Upper lobe of right lung (tissue), 1 donor: ENCODE results near the gene GIMD1. TPM values are rescaled to one million over a fixed set of nuclear protein-coding genes. Genes with fewer than 3 reads are reported as not detected.

Experiments
- ATAC-seq: fragments of 200-7000 bp; cut with Tn5 transposase; one replicate; pipeline ENCODE4 v1.9.1; 2020; ENCODE audit warnings: mild to moderate bottlenecking, moderate library complexity
- DNase-seq: peaks from one replicate; pipeline ENCODE4 v3.0.0-alpha.2; 2020
- H3K27ac ChIP-seq: fragments of 200-600 bp; one replicate; pipeline ENCODE4 v1.8.0; 2022
- H3K27me3 ChIP-seq: fragments of 200-600 bp; one replicate; pipeline ENCODE4 v1.8.0; 2022; ENCODE audit warnings: mild to moderate bottlenecking
- H3K36me3 ChIP-seq: fragments of 200-600 bp; one replicate; pipeline ENCODE4 v1.8.0; 2022
- H3K4me1 ChIP-seq: fragments of 200-600 bp; one replicate; pipeline ENCODE4 v1.8.0; 2022
- H3K4me3 ChIP-seq: fragments of 200-600 bp; one replicate; pipeline ENCODE4 v1.8.0; 2022; ENCODE audit warnings: mild to moderate bottlenecking
- H3K9me3 ChIP-seq: fragments of 200-600 bp; one replicate; pipeline ENCODE4 v1.8.0; 2022
- intact Hi-C: fragments of 100-400 bp; cut with DNase I; formaldehyde crosslinking; loops from one replicate; pipeline ENCODE4 v1.11.0; 2022
- total RNA-seq: library from RNA; stranded (reverse); fragmentation: NEBNext Ultra II Directional; extraction: Animal tissue kit (Norgen Biotek cat#: 25700); gene quantifications from one replicate; pipeline ENCODE4 v1.2.1, GENCODE V29; 2021
- TF ChIP-seq, protein P1 (sequence below): fragments of 200-600 bp; IDR thresholded peaks from one replicate; pipeline ENCODE4 v1.8.0; 2022; ENCODE audit warnings: antibody characterized with exemption
- donor health status: DM: no; HTN: yes; CAD: no; lungs with severe emphysema.

Gene GIMD1
- total RNA-seq, 1 donor from 2014 or later, result not detected

DNA sequence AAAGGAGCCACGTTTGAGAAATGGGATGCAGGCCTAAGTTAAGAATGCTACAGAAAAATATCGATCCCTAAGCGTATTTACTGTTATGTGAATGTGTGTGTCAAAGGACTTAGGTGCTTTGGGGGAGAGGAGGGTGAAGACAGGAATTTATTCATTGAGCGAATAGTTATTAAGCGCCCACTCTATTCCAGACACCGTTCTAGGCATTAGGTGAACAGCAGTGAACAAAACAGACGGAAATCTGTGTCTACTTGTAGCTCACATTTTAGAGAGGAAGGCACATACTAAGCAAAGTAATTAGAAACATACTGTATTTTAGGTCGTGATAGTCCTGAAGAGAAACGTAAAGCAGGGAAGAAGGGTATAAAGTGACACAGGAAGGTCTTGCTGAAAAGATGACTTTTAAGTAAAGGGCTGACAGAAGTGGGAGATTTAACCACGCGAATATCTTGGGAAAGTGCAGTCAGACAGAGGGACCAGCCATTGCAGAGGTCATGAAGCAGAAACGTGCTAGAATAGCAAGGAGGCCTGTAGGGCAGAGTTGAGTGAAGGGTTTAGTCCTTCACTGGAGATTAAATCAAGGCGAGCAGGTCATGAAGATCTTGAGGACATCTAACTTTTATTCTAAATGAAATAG lies 51.7 kb downstream of the GIMD1 start:
- Histone ChIP-seq H3K4me3 (peak overlapping the region; percentile 74), H3K27ac (peak overlapping the region; percentile 92), H3K36me3 (no peaks in the 10 kb centered on the region), H3K27me3 (no peaks in the 10 kb centered on the region), H3K4me1 (peaks cover 20% of the 10 kb centered on the region), H3K9me3 (no peaks in the 10 kb centered on the region)
- intact Hi-C loops, result no loop called here
- TF ChIP-seq, protein P1, sequence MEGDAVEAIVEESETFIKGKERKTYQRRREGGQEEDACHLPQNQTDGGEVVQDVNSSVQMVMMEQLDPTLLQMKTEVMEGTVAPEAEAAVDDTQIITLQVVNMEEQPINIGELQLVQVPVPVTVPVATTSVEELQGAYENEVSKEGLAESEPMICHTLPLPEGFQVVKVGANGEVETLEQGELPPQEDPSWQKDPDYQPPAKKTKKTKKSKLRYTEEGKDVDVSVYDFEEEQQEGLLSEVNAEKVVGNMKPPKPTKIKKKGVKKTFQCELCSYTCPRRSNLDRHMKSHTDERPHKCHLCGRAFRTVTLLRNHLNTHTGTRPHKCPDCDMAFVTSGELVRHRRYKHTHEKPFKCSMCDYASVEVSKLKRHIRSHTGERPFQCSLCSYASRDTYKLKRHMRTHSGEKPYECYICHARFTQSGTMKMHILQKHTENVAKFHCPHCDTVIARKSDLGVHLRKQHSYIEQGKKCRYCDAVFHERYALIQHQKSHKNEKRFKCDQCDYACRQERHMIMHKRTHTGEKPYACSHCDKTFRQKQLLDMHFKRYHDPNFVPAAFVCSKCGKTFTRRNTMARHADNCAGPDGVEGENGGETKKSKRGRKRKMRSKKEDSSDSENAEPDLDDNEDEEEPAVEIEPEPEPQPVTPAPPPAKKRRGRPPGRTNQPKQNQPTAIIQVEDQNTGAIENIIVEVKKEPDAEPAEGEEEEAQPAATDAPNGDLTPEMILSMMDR, result no peak
- no peak for ATAC-seq
- DNase-seq, result no peak

DNA sequence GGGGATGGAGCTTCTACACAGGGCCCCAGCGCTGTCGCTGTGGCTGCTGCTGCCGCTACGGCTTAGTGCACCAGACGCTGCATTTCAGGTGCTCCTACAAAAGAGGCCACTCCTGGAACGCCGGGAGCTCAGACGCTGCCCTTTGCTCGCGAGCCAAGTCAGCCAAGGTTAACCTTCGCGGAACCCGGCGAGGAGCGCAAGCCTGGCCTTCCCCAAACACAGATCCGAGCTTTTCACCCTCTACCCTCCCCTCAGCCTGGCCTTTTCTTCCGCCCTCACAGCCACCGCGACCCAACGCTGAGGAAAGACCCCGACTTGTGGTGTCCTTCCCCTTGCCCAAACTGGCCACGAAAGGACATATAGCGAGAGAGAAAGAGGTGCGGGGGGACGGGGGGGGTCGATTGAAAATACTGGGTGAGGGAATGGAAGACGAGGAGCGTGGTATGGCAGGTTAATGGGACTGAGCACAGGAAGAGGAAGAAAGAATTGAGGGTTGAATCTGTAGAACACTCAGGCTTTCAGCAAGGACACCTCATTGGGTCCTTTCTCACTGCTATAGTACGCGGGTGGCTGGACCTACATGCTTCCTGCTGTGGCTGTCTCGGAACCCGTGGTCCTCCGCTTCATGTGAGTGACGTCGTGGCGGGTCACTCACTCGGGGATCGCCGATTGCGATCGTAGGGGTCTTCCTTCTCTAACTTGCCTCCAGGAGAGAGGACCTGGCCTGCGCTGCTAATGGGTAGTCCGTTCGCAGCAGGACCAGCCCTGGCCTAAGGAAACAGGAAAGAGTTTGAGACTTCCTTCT lies 52.4 kb downstream of the GIMD1 start, which contains the start of the genes AIMP1 and TBCK:
Gene AIMP1, plus strand, starts transcription at position 583 of the 805 bp plus-strand sequence. CDS start 8,460 bp downstream, outside the sequence.
Gene TBCK, minus strand, starts transcription at position 242 of the 805 bp plus-strand sequence. CDS start 7,249 bp downstream, outside the sequence.
- no peaks in the 10 kb centered on the region for H3K9me3 ChIP-seq
- TF ChIP-seq, protein P1, result no peak
- intact Hi-C loops, result no loop called here
- H3K27ac ChIP-seq, result peak within 1 kb of the TSS; percentile 92
- DNase-seq, result peak; percentile 93
- H3K4me1 ChIP-seq, result peaks cover 20% of the 10 kb centered on the region
- peak; percentile 98 for ATAC-seq
- H3K36me3 ChIP-seq, result no peaks in the 10 kb centered on the region
- H3K27me3 ChIP-seq, result no peaks in the 10 kb centered on the region
- H3K4me3 ChIP-seq, result peak within 1 kb of the TSS; percentile 74

DNA sequence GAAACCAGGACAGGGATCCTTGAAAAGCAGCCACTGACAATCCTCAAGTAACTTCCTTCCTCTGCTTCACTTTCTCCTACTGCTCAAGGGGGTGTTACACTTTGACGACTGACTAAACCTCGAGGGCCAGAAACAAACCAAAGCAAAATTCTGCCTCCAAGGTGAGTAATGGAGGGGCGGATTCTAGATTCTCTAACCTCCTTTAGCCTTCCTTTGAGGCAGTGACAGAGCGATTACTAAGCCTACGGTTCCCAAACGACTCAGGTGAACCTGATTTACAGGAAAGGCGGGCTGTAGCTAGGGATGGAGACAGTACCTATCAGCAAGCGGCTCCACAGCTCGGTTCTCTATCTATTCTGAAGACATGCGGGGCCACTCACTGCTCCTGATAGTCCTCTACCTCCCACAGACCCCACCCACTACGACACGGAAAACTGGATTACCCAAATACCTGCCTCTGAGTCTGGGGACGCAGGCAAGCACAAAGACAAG lies 53.1 kb downstream of the GIMD1 start:
- no peaks in the 10 kb centered on the region for H3K9me3 ChIP-seq
- TF ChIP-seq, protein P1, result no peak
- no peaks in the 10 kb centered on the region for H3K36me3 ChIP-seq
- peak overlapping the region; percentile 74 for H3K4me3 ChIP-seq
- ATAC-seq, result peak; percentile 23
- no peak for DNase-seq
- no peaks in the 10 kb centered on the region for H3K27me3 ChIP-seq
- intact Hi-C loops, result no loop called here
- peak overlapping the region; percentile 92 for H3K27ac ChIP-seq
- H3K4me1 ChIP-seq, result peaks cover 20% of the 10 kb centered on the region

DNA sequence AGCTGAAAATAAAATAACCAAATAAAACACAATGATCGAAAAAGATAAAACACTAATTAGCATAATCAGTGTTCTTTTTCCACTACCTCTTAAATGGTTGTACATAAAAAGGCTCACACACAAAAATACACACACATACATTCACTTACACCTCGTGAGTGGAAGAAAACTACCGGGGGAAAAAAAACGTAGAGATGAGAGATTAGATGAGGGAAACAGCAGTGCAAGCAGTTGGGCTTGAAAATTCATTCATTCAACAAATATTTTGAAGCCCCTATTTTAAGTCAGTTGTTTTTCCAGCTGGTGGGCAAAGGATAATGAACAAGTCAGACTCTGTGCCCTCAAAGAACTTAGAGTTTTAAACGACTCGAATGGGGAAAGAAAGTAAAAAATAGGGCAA lies 53.6 kb downstream of the GIMD1 start:
- H3K36me3 ChIP-seq, result no peaks in the 10 kb centered on the region
- intact Hi-C loops, result no loop called here

DNA sequence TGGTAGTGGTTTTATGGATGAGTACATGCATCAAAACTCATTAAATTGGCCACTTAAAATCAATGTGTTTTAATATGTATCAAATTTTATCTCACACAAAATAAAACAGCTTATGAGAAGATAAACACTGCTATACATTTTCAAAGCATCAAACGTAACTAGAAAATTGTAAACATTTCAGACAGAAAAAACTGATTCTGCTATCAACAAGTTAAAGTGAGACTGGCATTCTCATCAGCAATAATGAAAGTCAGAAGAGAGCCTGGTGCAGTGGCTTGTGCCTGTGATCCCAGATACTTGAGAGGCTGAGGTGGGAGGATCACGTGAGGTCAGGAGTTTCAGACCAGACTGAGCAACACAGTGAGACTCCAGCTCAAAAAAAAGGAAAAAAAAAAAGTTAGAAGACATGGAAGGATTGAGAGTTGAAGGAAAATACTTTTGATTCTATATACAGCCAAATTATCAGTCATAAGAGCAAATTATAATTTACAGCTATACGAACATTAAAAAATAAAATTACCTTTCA lies 55.5 kb downstream of the GIMD1 start:
- ATAC-seq (no peak), DNase-seq (no peak)
- Histone ChIP-seq H3K4me3 (no peak overlapping the region), H3K4me1 (peaks cover 19% of the 10 kb centered on the region), H3K27me3 (no peaks in the 10 kb centered on the region), H3K27ac (no peak overlapping the region), H3K36me3 (no peaks in the 10 kb centered on the region), H3K9me3 (no peaks in the 10 kb centered on the region)
- TF ChIP-seq, protein P1, result no peak
- intact Hi-C loops, result no loop called here

More for the DNA sequence above, 53.6 kb downstream of the GIMD1 start:
- H3K4me1 ChIP-seq, result peaks cover 20% of the 10 kb centered on the region
- no peaks in the 10 kb centered on the region for H3K27me3 ChIP-seq
- ATAC-seq (no peak), DNase-seq (no peak)
- TF ChIP-seq, protein P1, result no peak
- peak overlapping the region; percentile 92 for H3K27ac ChIP-seq
- peak overlapping the region; percentile 74 for H3K4me3 ChIP-seq
- H3K9me3 ChIP-seq, result no peaks in the 10 kb centered on the region
